GM18873 (cell line): Measurements from ENCODE around the gene RAB38.

ENCODE experiments used
- ATAC-seq: cut with Tn5 transposase; IDR thresholded peaks from one replicate; pipeline ENCODE4 v1.9.1; 2021; ENCODE audit warnings: mild to moderate bottlenecking, moderate library complexity, moderate number of reproducible peaks; ENCODE audit not compliant: unreplicated experiment, low FRiP score

RAB38 gene

DNA sequence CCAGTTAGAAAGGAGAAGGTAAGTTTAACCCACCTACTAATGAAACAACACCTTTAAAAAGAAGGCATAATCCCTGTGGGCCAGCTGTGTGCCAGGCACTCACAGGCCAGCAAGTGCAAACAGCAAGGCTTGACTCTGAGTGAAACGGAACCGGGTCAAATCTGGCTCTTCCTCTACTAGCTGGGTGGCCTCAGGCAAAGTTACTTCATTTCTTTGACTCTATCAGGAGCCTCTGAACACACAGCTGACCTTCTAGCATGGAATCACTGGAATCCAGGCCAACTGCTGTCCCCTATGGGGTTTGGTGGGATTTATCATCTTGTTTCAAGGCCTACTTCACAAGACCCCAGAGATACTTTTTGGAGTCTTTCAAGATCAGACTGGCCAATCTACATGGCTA lies 3.3 kb downstream of the RAB38 start:
- ATAC-seq, result no peak

DNA sequence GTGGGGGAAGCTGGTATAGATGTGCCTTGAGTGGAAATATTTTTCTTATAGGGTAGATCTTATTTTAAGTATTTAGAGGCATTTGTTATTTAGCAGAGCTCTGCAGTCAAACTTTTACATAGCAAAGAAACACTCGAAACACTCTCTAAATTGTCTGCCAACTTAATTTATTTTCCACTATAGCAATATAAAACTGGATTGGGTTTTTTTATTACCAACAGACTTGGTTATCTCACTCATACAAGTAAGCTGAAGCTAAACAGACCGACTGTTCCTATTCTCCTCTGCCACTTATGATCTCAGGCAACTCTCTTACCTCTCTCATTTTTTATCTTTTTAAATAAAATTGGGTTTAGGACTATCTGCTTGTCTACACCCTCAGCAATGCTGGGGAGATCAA lies 4.6 kb downstream of the RAB38 start:
- no peak for ATAC-seq

DNA sequence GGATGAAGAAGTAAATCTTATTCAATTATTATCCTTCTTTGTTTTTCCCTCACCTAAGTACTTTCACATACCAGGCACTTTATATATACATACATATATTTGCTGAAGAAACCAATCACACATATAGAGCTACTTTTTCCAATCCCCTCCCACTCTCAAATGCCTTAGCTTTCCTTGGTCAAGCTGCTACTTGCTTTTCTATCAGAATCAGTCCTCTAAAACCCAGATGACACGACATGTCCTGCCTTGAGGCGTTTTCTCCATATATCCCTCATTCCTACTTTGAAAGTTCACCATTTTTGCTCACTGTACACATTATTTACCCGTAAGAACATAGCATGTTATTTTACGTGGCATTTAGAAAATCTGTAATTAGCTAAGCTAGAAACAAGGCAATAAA lies 5.4 kb downstream of the RAB38 start:
- ATAC-seq, result no peak

DNA sequence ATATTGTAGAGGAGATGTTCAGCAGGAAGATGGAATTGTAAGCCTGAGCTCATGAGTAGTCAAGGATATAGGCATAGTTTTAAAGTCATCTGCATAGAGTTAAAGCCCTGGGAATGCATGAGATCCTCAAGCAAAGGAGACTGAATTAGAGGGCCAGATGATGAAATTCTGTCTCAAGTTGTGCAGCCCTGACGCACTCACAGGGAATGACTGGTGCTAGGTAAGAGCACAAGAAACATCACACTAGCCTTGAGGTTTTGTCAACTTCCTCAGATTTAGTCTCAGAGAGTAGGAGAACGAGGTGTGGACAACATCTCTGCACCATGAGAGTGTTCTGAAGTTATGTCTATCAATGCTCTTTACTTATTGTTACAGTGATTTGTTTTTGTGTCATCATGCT lies 5.8 kb downstream of the RAB38 start:
- ATAC-seq, result no peak

DNA sequence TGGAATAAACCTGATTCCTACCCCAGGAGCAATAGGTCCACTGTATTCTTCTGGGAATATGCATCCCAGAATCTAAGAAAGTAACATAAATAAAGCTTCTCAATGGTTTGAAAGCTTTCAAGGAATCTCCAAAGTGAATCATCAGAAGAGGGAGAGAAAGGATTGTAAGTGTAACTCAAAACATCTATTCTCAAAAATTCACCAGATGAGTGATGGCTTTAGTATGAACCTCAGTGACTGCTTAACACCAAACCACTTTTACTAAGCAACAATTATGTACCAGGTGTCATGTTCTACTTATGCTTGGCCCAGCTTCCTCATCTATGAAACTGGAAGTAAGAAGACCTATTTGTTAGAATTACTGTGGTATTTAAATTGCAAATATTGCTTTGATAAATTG lies 7.4 kb downstream of the RAB38 start:
- no peak for ATAC-seq

DNA sequence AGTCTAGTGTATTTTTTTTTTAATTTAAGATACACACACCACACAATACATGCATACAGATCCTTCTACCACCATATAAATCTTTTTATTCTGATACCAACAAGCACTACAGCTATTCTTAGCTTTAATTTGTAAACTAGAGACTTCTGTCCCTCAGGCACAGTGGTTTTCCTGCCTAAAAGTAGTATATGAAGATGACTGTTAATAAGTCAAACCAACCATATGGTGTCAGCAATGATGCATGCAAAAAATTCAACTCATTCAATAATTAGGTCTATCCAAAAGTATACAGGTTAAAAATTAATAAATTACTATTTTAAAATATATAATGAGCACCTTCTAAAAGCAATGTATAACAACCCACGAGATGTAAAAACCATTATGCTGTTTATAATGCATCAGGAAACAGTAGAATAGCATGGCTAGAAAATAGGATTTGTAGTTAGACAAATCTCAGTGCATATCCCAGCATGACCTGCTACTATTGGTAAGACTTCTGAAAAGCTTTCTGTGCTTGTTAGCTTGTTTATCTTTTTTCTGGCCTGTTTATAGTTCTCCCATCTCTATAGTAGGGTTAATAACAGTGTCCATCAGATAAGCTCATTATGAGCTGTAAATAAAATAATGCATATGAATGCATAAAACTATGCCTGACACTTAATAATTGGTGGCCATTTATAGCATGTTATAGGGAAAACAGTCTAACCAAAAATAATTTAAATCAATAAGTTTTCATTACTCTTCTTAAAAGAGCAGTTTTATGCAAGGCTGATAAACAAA lies 10.2 kb downstream of the RAB38 start:
- ATAC-seq, result no peak

DNA sequence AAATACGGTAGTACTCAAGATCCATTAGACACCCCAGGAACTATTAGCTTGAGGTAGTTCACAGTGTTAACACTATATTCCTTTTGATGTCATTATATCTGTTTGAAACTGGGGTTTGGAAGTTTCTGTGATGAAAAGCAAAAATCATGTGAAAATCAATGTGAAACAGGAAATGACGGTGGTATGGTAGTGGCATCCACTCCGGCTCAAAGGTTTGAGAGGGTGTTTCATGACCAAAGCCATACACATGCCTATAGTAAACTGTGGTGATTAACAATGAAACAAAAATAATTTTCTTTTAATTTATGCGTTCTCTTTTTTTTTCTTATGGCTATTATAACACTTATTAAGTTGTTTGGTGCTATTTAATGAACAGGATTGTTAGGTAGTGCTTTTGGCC lies 10.9 kb downstream of the RAB38 start:
- ATAC-seq, result no peak

DNA sequence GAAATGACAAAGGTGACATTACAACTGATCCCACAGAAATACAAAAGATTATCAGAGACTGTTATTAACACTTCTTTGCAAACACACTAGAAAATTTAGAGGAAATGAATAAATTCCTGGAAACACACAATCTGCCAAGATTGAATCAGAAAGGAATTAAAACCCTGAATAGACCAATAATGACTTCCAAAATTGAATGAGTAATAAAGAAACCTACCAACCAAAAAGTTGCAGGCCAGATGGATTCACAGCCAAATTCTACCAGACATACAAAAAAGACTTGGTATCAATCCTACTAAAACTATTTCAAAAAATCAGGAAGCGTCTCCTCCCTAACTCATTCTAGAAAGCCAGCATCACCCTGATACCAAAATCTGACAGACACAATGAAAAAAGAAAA lies 17.2 kb downstream of the RAB38 start:
- no peak for ATAC-seq

DNA sequence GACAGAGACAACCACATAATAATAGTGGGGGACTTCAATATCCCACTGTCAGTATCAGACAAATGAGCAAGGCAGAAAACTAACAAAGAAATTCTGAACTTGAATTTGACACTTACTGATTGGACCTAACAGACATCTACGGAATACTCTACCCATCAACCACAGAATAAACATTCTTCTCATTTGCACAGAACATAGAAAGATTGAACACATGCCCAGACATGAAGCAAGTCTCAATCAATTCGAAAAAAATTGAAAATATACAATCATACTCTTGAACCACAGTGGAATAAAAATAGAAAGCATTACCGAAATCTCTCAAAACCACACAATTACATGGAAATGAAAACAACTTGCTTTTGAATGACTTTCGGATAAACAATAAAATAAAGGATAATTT lies 17.9 kb downstream of the RAB38 start:
- no peak for ATAC-seq

DNA sequence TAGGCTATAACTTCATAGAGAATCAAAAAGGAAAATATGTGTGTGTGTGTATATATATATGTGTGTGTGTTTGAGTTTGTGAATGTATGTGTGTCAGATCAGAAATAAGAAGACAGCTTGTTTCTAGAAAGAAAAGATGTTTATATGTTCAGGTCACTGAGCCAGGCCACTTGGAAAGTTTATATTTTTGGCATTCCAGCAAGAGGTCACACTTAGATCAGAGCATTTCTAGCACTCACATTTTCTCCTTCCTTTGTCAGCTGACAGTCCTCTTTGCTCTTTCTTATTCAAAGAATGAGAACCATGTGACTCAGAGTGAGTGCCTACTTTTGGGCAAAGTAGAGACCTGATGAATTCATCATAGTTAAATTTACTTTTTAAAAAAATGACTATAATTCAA lies 22.9 kb downstream of the RAB38 start:
- ATAC-seq, result no peak

DNA sequence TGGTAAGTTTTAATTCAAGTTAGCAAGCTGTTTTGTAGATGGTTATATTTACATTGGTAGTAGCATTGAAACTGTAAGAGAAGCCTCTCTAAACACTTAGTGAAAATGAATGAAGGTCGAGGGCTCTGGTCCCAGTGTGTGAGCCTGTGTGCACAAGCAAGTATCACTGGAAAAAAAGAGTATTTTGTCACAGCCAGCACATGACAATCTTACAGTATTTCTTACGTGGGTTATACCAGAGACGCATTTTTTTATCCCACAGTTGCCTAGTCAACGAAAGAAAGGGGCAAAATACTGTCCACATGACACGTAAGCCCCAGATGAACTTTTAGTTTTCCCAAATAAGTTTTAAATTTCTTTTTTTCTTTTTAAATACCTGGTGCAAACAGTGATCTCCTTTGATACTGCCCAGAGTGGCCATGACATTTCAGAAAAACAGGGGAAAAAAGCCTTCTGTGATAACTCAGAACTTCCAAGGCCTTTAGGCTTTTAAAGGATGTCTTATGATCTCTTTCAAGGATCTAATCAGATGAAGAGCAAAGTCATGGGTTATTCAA lies 23.5 kb downstream of the RAB38 start:
- no peak for ATAC-seq

DNA sequence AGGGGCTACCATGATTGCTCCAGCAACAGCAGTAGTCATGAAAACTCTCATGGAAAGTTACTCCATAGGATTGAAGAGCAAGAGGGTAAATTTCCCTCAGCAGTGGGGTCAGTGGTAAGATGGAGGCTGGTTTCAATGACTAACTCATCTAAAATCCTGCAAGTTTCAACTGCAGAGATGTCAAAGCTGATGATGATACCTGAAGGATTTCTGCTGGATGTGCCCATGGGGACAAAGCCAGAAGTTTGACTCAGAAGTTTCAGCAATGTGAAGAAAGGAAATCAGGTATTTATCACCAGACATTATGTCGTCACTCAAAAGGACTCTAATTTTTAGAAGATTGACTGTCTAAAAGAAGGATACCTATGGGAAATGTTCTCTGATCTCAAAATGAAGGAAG lies 29.1 kb downstream of the RAB38 start:
- no peak for ATAC-seq

DNA sequence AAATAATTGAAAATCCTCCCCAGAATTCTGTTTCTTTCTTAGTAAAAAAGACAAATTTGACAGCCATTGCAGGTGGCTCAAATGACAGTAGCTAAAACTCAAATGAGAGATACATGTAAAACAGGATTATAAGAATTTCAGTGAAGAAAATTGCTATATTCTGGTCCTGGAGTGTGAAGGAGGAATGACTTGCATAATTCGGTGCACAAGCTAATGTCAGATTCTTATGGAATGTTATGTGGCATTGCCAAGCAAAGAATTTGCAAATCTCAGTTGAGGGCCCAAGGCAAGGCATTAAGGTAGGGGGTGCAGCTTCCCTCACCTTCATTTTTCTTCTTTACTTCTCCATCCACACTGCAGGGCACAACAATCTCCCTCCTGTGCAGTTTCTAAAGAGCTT lies 35.4 kb downstream of the RAB38 start:
- ATAC-seq, result no peak

DNA sequence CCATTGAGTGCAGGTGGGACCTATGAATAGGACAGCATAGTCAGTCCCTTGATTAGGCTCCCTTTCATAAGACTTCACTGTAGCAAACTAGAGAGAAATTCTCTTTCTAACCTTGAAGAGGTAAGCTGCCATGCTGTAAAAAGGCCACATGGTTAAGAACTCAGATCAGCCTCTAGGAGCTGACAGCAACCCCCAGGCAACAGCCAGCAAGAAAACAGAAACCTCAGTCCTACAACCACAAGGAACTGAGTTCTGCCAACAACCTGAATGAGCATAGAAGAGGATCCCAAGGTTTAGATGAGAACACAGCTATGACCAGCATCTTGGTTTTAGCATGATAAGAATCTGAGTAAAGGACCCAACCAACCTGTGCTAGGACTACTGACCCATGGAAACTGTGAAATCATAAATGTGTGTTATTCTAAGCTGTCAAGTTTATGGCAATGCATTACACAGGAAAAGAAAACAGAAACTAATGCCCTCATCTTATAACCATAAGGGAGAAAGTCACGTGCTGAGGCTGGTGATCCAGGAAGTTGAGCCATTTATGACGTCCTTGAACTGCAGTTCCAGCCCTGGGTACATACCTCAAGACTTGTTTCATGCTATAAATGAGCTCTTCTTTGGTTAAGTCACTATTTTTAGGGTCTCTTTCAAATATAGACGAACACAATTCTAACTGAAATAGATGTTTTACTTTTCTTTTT lies 43.3 kb downstream of the RAB38 start:
- ATAC-seq, result no peak

DNA sequence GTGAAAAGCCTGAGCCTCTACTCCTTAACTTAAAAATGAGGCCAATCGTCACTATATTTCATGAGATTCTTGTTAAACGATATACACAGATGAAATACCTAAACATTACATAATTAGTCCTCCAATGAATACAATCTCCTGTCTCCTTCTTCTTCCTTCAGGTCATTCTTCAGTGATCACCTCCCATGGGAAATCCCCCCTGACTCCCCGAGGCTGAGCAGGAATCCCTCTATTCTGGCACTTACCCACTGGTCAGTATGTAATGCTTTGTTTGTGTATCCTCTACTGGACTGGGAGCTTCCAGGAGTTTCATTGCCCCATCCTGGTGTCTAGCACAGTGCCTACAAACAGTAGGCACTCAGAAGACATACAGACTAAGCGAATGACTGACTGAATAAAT lies 52.3 kb downstream of the RAB38 start:
- no peak for ATAC-seq

DNA sequence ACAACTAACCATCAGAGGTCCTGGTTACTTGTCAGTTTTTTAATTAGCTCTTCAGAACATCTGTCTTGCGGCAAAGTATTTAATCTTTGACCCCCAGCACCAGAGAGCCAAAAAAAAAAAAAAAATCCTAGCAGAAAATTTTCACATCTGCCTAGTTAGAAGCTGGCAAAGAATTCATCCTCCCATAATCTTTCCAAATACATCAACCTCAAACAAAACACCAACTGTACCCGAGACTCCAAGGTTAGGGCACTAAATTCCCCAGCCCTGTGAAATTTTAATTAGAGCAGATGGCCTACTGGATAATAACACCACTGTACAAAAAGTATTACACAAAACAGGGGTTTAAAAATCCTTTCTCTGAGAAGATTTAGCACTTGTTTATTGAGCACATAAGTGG lies 55.7 kb downstream of the RAB38 start:
- ATAC-seq, result no peak

DNA sequence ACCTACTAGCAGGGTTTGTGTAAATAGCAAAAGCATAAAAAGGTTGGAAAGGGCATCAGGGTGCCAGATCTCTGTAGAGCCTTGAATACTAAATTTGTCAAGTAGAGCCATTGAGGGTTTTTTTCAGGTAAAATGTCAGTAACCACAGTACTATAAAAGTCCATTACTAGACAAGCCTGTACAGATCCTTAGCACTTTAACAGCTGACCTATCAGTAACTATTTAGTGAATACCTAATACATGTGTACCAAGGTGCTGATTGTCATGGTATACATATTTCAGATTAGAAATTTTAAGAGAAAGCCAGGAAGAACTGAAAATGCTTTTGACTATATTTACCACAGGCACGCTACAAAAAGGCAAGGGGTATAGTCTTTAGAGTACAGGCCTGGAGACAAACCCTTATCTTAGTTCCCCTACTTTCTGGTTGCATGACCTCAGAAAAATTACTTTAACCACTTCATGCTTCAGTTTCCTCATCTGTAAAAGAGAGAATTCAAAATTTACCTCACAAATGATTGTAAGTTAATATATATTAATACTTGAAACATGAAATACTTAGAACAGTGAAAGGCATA lies 57.9 kb downstream of the RAB38 start:
- no peak for ATAC-seq

DNA sequence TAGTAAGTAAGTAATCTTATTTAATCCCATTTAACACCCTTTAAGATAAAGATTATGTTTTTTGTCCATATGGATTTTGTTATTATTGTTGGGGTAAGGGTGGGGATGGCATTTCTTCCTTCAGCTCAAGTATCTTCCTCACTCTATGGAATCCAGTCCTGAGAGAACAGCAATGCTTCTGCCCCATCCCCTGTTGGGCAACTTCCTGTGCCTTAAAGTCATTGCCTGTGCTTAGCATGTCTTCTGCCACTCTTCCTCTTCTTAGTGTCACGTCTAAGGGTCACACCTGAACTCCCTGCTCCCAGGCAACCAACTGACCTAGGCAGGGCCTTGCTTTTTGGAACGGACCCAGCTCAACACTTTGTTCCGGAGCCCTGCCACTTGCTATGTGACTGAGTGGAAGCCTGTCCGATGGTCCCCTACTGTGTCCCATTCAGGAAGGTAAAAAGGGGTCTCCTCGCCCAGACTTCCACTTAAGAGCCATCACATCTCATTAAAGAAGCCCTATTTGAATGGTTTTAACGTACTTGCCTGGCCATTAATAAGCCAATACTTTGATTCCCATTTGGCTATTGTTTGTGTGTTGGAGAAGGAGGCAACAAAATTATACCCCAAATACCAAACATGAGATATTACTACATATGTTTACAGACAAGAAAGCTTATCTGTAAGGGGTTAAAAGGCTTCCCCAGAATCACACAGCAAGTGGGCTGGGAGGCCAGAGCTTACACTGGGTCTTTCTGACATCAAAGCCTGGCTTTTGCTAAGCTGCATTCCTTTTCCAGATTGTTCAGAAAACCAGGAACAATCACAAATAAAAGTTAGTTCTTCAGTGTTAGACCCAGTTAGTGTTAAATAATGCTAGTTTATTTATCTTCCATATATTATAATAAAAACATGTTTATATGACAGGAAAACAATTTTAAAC lies 59.2 kb downstream of the RAB38 start:
- no peak for ATAC-seq

DNA sequence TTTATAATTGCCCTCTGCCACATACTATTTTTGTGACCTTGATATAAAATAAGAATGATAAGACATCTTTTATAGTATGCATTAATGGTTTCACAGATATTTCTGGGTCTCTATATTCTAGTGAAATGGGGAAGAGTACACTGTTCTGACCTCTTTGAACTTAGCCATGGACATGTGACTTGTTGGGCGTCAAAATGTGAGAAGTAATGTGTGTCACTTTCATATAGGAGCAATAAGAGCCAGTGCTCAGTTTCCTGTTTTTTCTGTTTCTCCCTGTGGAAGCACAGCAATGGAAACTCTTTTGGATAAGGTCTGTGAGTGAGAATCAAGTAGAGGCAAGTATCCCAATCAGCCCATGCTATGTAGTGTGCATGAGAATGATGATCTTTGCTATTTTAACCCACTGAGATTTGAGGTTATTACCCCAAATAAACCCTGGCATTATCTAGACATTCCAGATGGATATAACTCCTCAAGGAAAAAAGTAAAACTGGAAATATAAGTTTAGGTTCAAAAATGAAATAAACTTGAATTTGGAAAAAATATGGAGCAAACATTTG lies 60.7 kb downstream of the RAB38 start:
- ATAC-seq, result no peak

DNA sequence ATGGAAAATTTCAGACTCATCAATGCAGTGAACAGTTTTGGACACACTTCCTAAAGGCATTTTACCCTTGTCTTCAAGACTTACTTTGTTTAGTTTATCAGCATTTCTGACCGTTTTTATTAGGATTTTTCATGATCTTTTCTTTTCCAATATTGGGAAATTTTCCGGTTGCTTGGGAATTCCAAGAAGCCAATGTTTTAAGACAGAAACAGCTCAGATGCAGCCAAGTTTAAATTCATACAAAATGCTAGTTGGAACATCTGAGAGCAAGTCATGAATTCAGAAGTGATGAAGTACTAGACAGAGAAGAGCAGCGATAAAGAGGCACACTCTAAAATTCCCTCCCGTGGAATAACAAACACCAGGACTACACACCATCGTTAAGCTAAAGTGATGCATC lies 68.6 kb downstream of the RAB38 start:
- ATAC-seq, result no peak
